Heart right ventricle (tissue), 16 donors: ENCODE measurements around the gene RAI14. TPM values are rescaled to one million over a fixed set of nuclear protein-coding genes. Genes with fewer than 3 reads are reported as not detected.

Experiments
- ATAC-seq, 8 donors: fragments of 200-7000 bp; cut with Tn5 transposase; one replicate each; pipeline ENCODE4 v1.9.1; 2020; ENCODE audit warnings: mild to moderate bottlenecking in 8 of 8, moderate library complexity in 8 of 8, moderate number of reproducible peaks in 1 of 8
- DNase-seq, 2 donors: peaks; one replicate each; pipeline ENCODE4 v3.0.0-alpha.2; 2020
- H3K27ac ChIP-seq, 10 donors: fragments of 200-600 bp; sonication (generic) in 2 of 10; one replicate each; pipeline versions ENCODE4 v1.5.0 to v1.8.0; 2020 to 2022; ENCODE audit warnings: mild to moderate bottlenecking in 3 of 10
- H3K27me3 ChIP-seq, 7 donors: fragments of 200-600 bp; one replicate each; pipeline ENCODE4 v1.8.0; 2021 to 2022; ENCODE audit warnings: mild to moderate bottlenecking in 2 of 7
- H3K36me3 ChIP-seq, 9 donors: fragments of 200-600 bp; sonication (generic) in 1 of 9; one replicate each; pipeline versions ENCODE4 v1.5.0 to v1.8.0; 2020 to 2022; ENCODE audit warnings: mild to moderate bottlenecking in 2 of 9
- H3K4me1 ChIP-seq, 9 donors: fragments of 200-600 bp; sonication (generic) in 1 of 9; one replicate each; pipeline versions ENCODE4 v1.5.0 to v1.8.0; 2020 to 2022; ENCODE audit warnings: mild to moderate bottlenecking in 4 of 9
- H3K4me3 ChIP-seq, 10 donors: fragments of 200-600 bp; sonication (generic) in 2 of 10; one replicate each; pipeline versions ENCODE4 v1.5.0 to v1.8.0; 2020 to 2022; ENCODE audit warnings: mild to moderate bottlenecking in 7 of 10, moderate library complexity in 2 of 10
- H3K9me3 ChIP-seq, 11 donors: fragments of 200-600 bp in 10 of 11; sonication (generic) in 2 of 11; one replicate each; pipeline versions ENCODE4 v1.5.0 to v1.8.0; 2013 to 2022; ENCODE audit warnings: mild to moderate bottlenecking in 2 of 11, control low read depth in 1 of 11, moderate library complexity in 1 of 11
- CTCF ChIP-seq, 9 donors: fragments of 200-600 bp; sonication (generic) in 2 of 9; IDR thresholded peaks; one replicate each; pipeline versions ENCODE4 v1.5.0 to v1.8.0; 2021 to 2022; ENCODE audit warnings: antibody characterized with exemption in 9 of 9, mild to moderate bottlenecking in 5 of 9, moderate library complexity in 1 of 9
- WGBS, 2 donors: extraction: QIAGEN DNeasy Blood & Tissue Kit; methylation state at CpG; one replicate each; pipeline ENCODE4 v1.1.7; 2013; ENCODE audit warnings: inconsistent platforms in 1 of 2; 5-methylcytosine and 5-hydroxymethylcytosine counted together
- intact Hi-C, 10 donors: fragments of 100-400 bp; cut with DNase I; formaldehyde crosslinking; loops; one replicate each; pipeline versions ENCODE4 v1.11.1 to v1.14.2; 2022
- polyA plus RNA-seq, 2 donors: library from polyadenylated mRNA; stranded (reverse); fragments of 200-250 nt; gene quantifications; one replicate each; pipeline ENCODE4 v1.2.3, GENCODE V29; 2013
- total RNA-seq, 10 donors: library from RNA; stranded (reverse); fragmentation: NEBNext Ultra II Directional in 3 of 10; extraction: Animal tissue kit (Norgen Biotek cat#: 25700) in 3 of 10; gene quantifications; one replicate each; pipeline versions ENCODE4 v1.2.1 to v1.2.4, GENCODE V29; 2021 to 2023
- donor health status: Arrhythmogenic right ventricular cardiomyopathy.
- donor health status: ischemic (EF 13 %, LVEDD 7.1; RV severe dilation, severe dysfunction).
- donor health status: healthy with polysubstance abuse.
- donor health status: DM: no; HTN: yes; CAD: no.
- donor health status: DM: no; HTN: no; CAD: no.
- donor health status: ischemic (EF 25% LVEDD 6.9; RV normal size, moderate dysfunction).
- donor health status: ischemic (EF 25% LVEDD 5.7; RV mildly dilated, moderate dysfunction).
- donor health status: healthy.
- donor health status: DM: yes; HTN: yes; CAD: no.
- donor health status: Ischemic cardiomyopathy.
- donor health status: ischemic (EF 35%, LVEDD 5.7; RV mildly dilated, moderate dysfunction).
- donor health status: nonischemic (EF 11% LVEDD 7.7; RV severe dilation, severe dysfunction).
- donor health status: DM: yes; HTN: yes; CAD: no.
- donor health status: PGD.
- donor health status: ischemic (EF 29% LVEDD 5.4; RV normal size, mild dysfunction).
- donor health status: nonischemic (EF 23%, LVEDD 6.1; RV moderate dilation, normal function).

RAI14 gene
- total and polyA plus RNA-seq, 12 donors = 3.3 to 25.5 (median 9.3) TPM

- TF ChIP-seq CTCF (IDR thresholded peaks at IDR 0.05) = no peak
- peaks cover 0 to 21% (median 14%) of the 10 kb centered on the region in 9 donors for H3K4me1 ChIP-seq
- no peaks in the 10 kb centered on the region for H3K9me3 ChIP-seq
- H3K36me3 ChIP-seq = peaks cover 0 to 5% (median 0%) of the 10 kb centered on the region in 9 donors
- H3K27ac ChIP-seq = no peak overlapping the region
- no peaks in the 10 kb centered on the region for H3K27me3 ChIP-seq
- DNase-seq (no peak), ATAC-seq (no peak)
- intact Hi-C loops = no loop called here
- 88 to 89% methylated on average over 10 of the region's 10 CpGs for WGBS, 2 donors
- H3K4me3 ChIP-seq = no peak overlapping the region
Observed at GRCh38 chr5:34703767-34704713, 47.9 kb downstream of the RAI14 start.

- Histone ChIP-seq H3K9me3 (no peaks in the 10 kb centered on the region), H3K4me3 (no peak overlapping the region), H3K27me3 (no peaks in the 10 kb centered on the region), H3K27ac (no peak overlapping the region), H3K4me1 (peaks cover 0 to 32% (median 15%) of the 10 kb centered on the region in 9 donors), H3K36me3 (peaks cover 0 to 5% (median 0%) of the 10 kb centered on the region in 9 donors)
- 47 to 92% methylated on average over 1 of the region's 1 CpG for WGBS, 2 donors
- no peak for DNase-seq
- no peak for ATAC-seq
- no peak for TF ChIP-seq CTCF (IDR thresholded peaks at IDR 0.05)
- intact Hi-C loops = no loop called here
Observed at GRCh38 chr5:34706084-34706483, 50.0 kb downstream of the RAI14 start.

GRCh38 chr5:34707451-34708107 lies 51.5 kb downstream of the RAI14 start:
- H3K27me3 ChIP-seq = no peaks in the 10 kb centered on the region
- DNase-seq (no peak), ATAC-seq (no peak)
- H3K9me3 ChIP-seq = no peaks in the 10 kb centered on the region
- H3K4me3 ChIP-seq = no peak overlapping the region
- peaks cover 0 to 32% (median 15%) of the 10 kb centered on the region in 9 donors for H3K4me1 ChIP-seq
- H3K36me3 ChIP-seq = peaks cover 0 to 5% (median 0%) of the 10 kb centered on the region in 9 donors
- no peak overlapping the region for H3K27ac ChIP-seq
- intact Hi-C loops = no loop called here
- 64 to 66% methylated on average over 5 of the region's 5 CpGs for WGBS, 2 donors
- TF ChIP-seq CTCF (IDR thresholded peaks at IDR 0.05) = no peak

GRCh38 chr5:34708777-34709176 lies 52.6 kb downstream of the RAI14 start:
- WGBS, 2 donors = 94 to 95% methylated on average over 2 of the region's 2 CpGs
- H3K27me3 ChIP-seq = no peaks in the 10 kb centered on the region
- no peak for DNase-seq
- H3K27ac ChIP-seq = no peak overlapping the region
- no peaks in the 10 kb centered on the region for H3K9me3 ChIP-seq
- TF ChIP-seq CTCF (IDR thresholded peaks at IDR 0.05) = no peak
- H3K4me1 ChIP-seq = peaks cover 0 to 32% (median 15%) of the 10 kb centered on the region in 9 donors
- H3K36me3 ChIP-seq = peaks cover 0 to 5% (median 0%) of the 10 kb centered on the region in 9 donors
- ATAC-seq = no peak
- H3K4me3 ChIP-seq = no peak overlapping the region
- intact Hi-C loops = no loop called here
